GM19395 (cell line): ENCODE measurements around the gene SH3GL3.

Source experiments
- ATAC-seq: cut with Tn5 transposase; IDR thresholded peaks from one replicate; pipeline ENCODE4 v1.9.1; 2021; ENCODE audit warnings: mild to moderate bottlenecking, moderate library complexity; ENCODE audit not compliant: unreplicated experiment

Gene SH3GL3

GRCh38 chr15:83610901-83611685 is 164.0 kb downstream of the SH3GL3 start:
- no peak for ATAC-seq

GRCh38 chr15:83612226-83612625 is 165.1 kb downstream of the SH3GL3 start:
- ATAC-seq: no peak

- no peak for ATAC-seq
These were observed 165.9 kb downstream of the SH3GL3 start for GRCh38 chr15:83612898-83613635.

- ATAC-seq: no peak
These were observed 166.6 kb downstream of the SH3GL3 start for GRCh38 chr15:83613714-83614113.

- no peak for ATAC-seq
These were observed 169.7 kb downstream of the SH3GL3 start for GRCh38 chr15:83616840-83617239.

- ATAC-seq: no peak
These were observed 179.1 kb downstream of the SH3GL3 start for GRCh38 chr15:83626171-83626802.

GRCh38 chr15:83631534-83631933 is 184.4 kb downstream of the SH3GL3 start:
- no peak for ATAC-seq

- ATAC-seq: no peak
These were observed 196.1 kb downstream of the SH3GL3 start for GRCh38 chr15:83643201-83643600.

- no peak for ATAC-seq
These were observed 197.3 kb downstream of the SH3GL3 start for GRCh38 chr15:83644439-83644838.

- no peak for ATAC-seq
These were observed 203.7 kb downstream of the SH3GL3 start for GRCh38 chr15:83650831-83651230.

GRCh38 chr15:83651541-83651940 is 204.4 kb downstream of the SH3GL3 start:
- no peak for ATAC-seq

GRCh38 chr15:83652626-83653204 is 205.6 kb downstream of the SH3GL3 start:
- ATAC-seq: no peak

- ATAC-seq: no peak
These were observed 206.1 kb downstream of the SH3GL3 start for GRCh38 chr15:83653288-83653638.

GRCh38 chr15:83653639-83654378 is 206.7 kb downstream of the SH3GL3 start, which contains the start of gene ADAMTSL3:
Gene ADAMTSL3, plus strand, starts transcription at chr15:83654123. Its CDS starts 1,639 bp downstream, at chr15:83655762.
- ATAC-seq: no peak

GRCh38 chr15:83654379-83655236 is 207.5 kb downstream of the SH3GL3 start:
- ATAC-seq: no peak

GRCh38 chr15:83655237-83655616 is 208.1 kb downstream of the SH3GL3 start:
- no peak for ATAC-seq

- no peak for ATAC-seq
These were observed 209.1 kb downstream of the SH3GL3 start for GRCh38 chr15:83656192-83656591.

- no peak for ATAC-seq
These were observed 209.9 kb downstream of the SH3GL3 start for GRCh38 chr15:83656943-83657528.

- ATAC-seq: no peak
These were observed 210.4 kb downstream of the SH3GL3 start for GRCh38 chr15:83657549-83657948.
